BE2C (cell line): ENCODE results near the gene ADGB.

Experiments
- DNase-seq: peaks from one replicate; pipeline ENCODE4 v3.0.0-alpha.2; 2020
- H3K27me3 ChIP-seq: fragments of 250-450 bp; sonication (Bioruptor Pico); 2 replicates; pipeline ENCODE4 v1.5.1; 2020; ENCODE audit warnings: mild to moderate bottlenecking
- H3K36me3 ChIP-seq: fragments of 250-450 bp; sonication (Bioruptor Pico); 2 replicates; pipeline ENCODE4 v1.5.1; 2020; ENCODE audit warnings: mild to moderate bottlenecking
- H3K4me1 ChIP-seq: fragments of 250-450 bp; sonication (Bioruptor Pico); 2 replicates; pipeline ENCODE4 v1.5.1; 2020
- H3K4me3 ChIP-seq: 2 replicates; pipeline ENCODE4 v1.5.1; 2011; ENCODE audit warnings: low read depth, low read length
- H3K9me3 ChIP-seq: fragments of 250-450 bp; sonication (Bioruptor Pico); 2 replicates; pipeline ENCODE4 v1.5.1; 2020
- CTCF ChIP-seq: IDR thresholded peaks from 2 replicates; pipeline ENCODE4 v1.5.1; 2012; ENCODE audit warnings: mild to moderate bottlenecking, low read depth, low read length

The ADGB gene

DNA sequence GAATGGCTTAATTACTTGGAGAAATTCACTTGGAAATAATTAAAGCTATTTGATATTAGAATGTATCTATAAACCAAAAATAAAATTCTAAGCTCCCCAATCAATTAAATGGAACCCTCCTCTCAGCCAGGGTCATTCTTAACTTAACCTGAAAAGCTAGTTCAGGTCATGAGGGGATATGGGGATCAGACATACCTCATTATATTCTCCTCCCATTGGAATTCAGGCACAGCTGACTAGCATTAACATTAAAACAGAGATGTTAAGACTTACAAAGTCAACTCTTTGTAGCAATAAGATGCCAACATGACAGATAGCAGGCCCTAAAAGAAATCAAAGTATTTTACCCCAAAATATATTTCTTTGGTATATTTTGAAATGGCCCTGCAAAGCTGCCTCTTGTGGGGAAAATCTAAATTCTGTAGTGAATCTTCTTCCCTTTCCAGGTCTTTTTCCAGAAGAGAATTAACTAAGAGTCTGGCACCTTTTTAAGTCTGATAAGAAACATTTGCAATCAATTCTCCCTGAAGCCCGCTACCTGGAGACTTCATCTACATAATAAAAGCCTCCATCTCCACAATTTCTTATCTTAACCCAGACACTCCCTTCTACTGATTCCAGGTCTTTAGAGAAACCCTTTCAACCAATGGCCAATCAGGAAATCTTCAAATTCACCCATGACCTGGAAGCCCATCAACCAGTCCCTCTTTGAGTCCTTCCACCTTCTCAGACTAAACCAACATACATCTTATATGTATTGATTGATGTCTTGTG is 231.2 kb downstream of the ADGB start:
- no peak for TF ChIP-seq CTCF
- Histone ChIP-seq H3K4me1 (no peaks in the 10 kb centered on the region), H3K4me3 (no peak overlapping the region), H3K9me3 (no peaks in the 10 kb centered on the region), H3K36me3 (no peaks in the 10 kb centered on the region), H3K27me3 (no peaks in the 10 kb centered on the region)
- DNase-seq = no peak

GRCh38 chr6:146833157-146833556 is 234.4 kb downstream of the ADGB start:
- Histone ChIP-seq H3K9me3 (no peaks in the 10 kb centered on the region), H3K4me3 (no peak overlapping the region), H3K4me1 (no peaks in the 10 kb centered on the region), H3K27me3 (no peaks in the 10 kb centered on the region), H3K36me3 (no peaks in the 10 kb centered on the region)
- TF ChIP-seq CTCF = no peak
- DNase-seq = no peak

DNA sequence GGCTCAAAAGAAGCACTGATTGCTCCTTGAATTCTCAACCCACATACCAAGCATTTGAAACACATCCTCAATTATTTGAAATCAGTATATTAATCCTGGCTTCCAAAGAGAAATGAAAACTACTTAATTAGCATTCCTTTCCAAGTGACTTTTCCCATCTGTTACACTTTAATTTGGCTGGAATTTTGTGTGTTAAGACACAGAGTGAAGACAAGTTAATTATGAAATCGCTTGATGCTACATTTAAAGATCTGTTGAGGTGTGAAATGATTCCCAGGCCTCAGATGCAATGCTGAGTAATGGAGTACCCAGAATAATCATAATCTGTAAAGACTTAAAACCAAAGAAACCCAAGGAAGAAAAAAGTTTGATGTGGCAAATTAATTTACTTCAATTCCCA is 241.4 kb downstream of the ADGB start:
- H3K4me3 ChIP-seq = no peak overlapping the region
- H3K9me3 ChIP-seq = no peaks in the 10 kb centered on the region
- H3K4me1 ChIP-seq = no peaks in the 10 kb centered on the region
- no peaks in the 10 kb centered on the region for H3K27me3 ChIP-seq
- DNase-seq = no peak
- no peak for TF ChIP-seq CTCF
- no peaks in the 10 kb centered on the region for H3K36me3 ChIP-seq

- Histone ChIP-seq H3K27me3 (no peaks in the 10 kb centered on the region), H3K4me1 (no peaks in the 10 kb centered on the region), H3K4me3 (no peak overlapping the region), H3K36me3 (no peaks in the 10 kb centered on the region), H3K9me3 (no peaks in the 10 kb centered on the region)
- TF ChIP-seq CTCF = no peak
- no peak for DNase-seq
Measured at GRCh38 chr6:146840641-146841040, 241.9 kb downstream of the ADGB start.

- TF ChIP-seq CTCF = no peak
- H3K36me3 ChIP-seq = no peaks in the 10 kb centered on the region
- no peaks in the 10 kb centered on the region for H3K4me1 ChIP-seq
- no peak for DNase-seq
- no peak overlapping the region for H3K4me3 ChIP-seq
- no peaks in the 10 kb centered on the region; the same call in 1 of the 2 replicates for H3K9me3 ChIP-seq
- H3K27me3 ChIP-seq = no peaks in the 10 kb centered on the region
Measured at GRCh38 chr6:146847426-146847825, 248.7 kb downstream of the ADGB start.

- no peaks in the 10 kb centered on the region; the same call in 1 of the 2 replicates for H3K9me3 ChIP-seq
- H3K36me3 ChIP-seq = no peaks in the 10 kb centered on the region
- H3K4me3 ChIP-seq = no peak overlapping the region
- DNase-seq = no peak
- TF ChIP-seq CTCF = no peak
- no peaks in the 10 kb centered on the region for H3K4me1 ChIP-seq
- no peaks in the 10 kb centered on the region for H3K27me3 ChIP-seq
Measured at GRCh38 chr6:146850238-146850896, 251.6 kb downstream of the ADGB start.
